Activated T-cell treated with anti-CD3 and anti-CD28 coated beads, Interleukin-2, amount 50 U/mL, for 4 hours (primary cell): ENCODE measurements around the gene CAMK2B. TPM values are rescaled to one million over a fixed set of nuclear protein-coding genes. Genes with fewer than 3 reads are reported as not detected.

Experiments used
- ATAC-seq, 2 donors: fragments of 200-7000 bp; cut with Tn5 transposase; one replicate each; pipeline ENCODE4 v1.10.0; 2021
- DNase-seq: peaks from one replicate; pipeline ENCODE4 v3.0.0-alpha.2; 2020
- H3K27me3 Mint-ChIP-seq: one replicate; pipeline ENCODE4 v1.8.0; 2021; ENCODE audit warnings: low read depth, mixed read lengths
- H3K36me3 Mint-ChIP-seq: one replicate; pipeline ENCODE4 v1.8.0; 2022; ENCODE audit warnings: mixed read lengths; ENCODE audit not compliant: insufficient read depth
- H3K4me1 Mint-ChIP-seq: one replicate; pipeline ENCODE4 v1.8.0; 2021; ENCODE audit warnings: low read depth, mixed read lengths
- H3K4me3 Mint-ChIP-seq: one replicate; pipeline ENCODE4 v1.8.0; 2021; ENCODE audit warnings: mild to moderate bottlenecking, moderate library complexity, mixed read lengths
- H3K9me3 Mint-ChIP-seq: one replicate; pipeline ENCODE4 v1.8.0; 2021; ENCODE audit warnings: mixed read lengths
- total RNA-seq, 3 donors: library from RNA; stranded (reverse); gene quantifications; one replicate each; pipeline ENCODE4 v1.2.1, GENCODE V29; 2021

The CAMK2B gene
- total RNA-seq, 3 donors from 2014 or later, result 0.33 to 1.8 (median 1.6) TPM

DNA sequence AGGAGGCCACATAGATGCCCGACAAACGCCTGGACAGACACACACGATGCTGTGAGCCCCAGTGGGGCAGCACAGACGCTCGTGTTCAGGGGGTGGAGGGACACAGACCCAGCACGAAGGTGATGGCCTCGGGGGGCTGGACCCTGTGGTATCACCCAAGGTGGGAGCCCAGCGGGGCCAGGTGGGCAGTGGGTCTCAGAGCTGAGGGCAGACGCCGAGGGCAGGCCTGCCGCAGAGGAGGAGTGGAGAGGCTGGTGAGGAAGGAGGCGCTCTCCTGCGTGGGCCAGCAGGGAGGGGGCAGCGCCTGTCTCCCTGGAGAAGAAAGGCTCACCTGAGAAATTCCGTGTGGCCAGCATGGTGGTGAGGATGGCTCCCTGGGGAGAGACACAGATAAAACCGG is 85.0 kb downstream of the CAMK2B start:
- no peaks in the 10 kb centered on the region for H3K4me1 Mint-ChIP-seq
- no peak for DNase-seq
- H3K36me3 Mint-ChIP-seq, result no peaks in the 10 kb centered on the region
- ATAC-seq, result no peak
- no peak overlapping the region for H3K4me3 Mint-ChIP-seq
- no peaks in the 10 kb centered on the region for H3K27me3 Mint-ChIP-seq
- H3K9me3 Mint-ChIP-seq, result no peaks in the 10 kb centered on the region

DNA sequence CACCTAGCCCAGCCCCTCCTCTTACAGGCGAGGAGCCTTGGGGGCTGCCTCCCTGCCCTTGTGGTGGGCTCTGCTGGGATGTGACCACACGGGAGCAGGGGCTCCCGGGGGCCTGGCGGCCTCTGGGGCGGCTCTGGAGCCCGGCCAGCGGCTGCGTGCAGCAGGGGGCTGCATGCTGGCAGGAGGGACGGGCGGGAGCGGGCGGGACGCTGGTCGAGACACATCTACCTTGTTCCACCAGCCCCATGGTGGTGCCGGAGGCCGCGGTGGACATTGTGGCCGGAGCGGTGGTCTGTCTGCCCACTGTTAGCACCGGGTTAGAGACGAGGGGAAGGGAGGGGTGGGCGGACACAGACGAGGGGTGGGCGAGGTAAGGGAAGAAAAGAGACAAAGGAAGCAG is 86.0 kb downstream of the CAMK2B start:
- DNase-seq (no peak), ATAC-seq (no peak)
- Mint-ChIP-seq H3K27me3 (no peaks in the 10 kb centered on the region), H3K36me3 (no peaks in the 10 kb centered on the region), H3K4me1 (no peaks in the 10 kb centered on the region), H3K9me3 (no peaks in the 10 kb centered on the region), H3K4me3 (no peak overlapping the region)

DNA sequence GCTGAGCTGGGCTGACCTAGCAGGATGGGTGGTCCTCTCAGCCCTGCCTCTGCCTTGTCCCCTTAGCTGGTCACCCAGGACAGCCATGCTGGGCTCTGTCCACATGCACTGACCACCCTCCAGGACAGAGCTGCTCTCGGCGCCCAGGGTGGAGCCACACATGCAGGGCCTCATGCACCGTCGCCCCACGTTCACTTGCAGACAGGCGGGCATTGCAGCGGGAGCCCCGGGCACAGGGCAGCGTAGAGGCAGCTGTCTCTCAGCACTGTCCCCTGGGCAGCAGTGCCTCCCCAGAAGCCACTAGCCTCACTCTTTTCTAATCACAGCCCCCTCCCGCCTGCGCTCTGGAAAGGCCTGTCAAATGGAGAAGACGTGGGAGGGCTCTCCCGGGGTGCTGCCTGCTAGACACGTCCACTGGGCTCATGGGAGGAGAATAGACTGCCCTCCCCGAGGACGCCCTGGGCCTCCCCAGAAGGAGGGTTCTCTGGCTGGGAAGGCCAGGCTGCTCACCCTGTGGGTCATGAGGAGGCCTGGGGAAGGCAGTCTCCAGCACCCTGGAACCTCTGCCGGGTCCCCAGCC is 87.2 kb downstream of the CAMK2B start:
- ATAC-seq, result no peak
- H3K9me3 Mint-ChIP-seq, result no peaks in the 10 kb centered on the region
- H3K4me3 Mint-ChIP-seq, result no peak overlapping the region
- no peak for DNase-seq
- no peaks in the 10 kb centered on the region for H3K36me3 Mint-ChIP-seq
- H3K4me1 Mint-ChIP-seq, result no peaks in the 10 kb centered on the region
- no peaks in the 10 kb centered on the region for H3K27me3 Mint-ChIP-seq

DNA sequence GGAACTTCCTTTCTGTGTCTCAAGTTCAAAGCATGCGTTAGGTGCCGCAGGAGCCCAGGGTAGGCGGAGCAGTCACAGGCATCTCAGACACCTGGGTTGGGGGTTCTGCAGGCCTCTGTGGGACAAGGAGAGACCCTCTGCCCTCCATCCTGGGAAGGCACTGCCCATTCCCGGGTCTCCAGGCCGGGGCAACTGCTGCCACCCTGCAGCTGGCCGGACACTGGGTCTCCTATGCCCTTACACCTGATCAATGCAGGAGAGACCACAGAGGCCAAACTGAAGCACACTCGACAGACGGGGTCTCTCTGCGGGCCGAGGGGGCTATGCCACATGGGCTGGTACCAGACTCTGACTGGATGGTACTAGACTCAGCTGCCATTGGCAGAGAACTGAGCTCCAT is 87.7 kb downstream of the CAMK2B start:
- no peak for DNase-seq
- ATAC-seq, result no peak
- H3K4me3 Mint-ChIP-seq, result no peak overlapping the region
- H3K27me3 Mint-ChIP-seq, result no peaks in the 10 kb centered on the region
- H3K4me1 Mint-ChIP-seq, result no peaks in the 10 kb centered on the region
- H3K9me3 Mint-ChIP-seq, result no peaks in the 10 kb centered on the region
- H3K36me3 Mint-ChIP-seq, result no peaks in the 10 kb centered on the region

DNA sequence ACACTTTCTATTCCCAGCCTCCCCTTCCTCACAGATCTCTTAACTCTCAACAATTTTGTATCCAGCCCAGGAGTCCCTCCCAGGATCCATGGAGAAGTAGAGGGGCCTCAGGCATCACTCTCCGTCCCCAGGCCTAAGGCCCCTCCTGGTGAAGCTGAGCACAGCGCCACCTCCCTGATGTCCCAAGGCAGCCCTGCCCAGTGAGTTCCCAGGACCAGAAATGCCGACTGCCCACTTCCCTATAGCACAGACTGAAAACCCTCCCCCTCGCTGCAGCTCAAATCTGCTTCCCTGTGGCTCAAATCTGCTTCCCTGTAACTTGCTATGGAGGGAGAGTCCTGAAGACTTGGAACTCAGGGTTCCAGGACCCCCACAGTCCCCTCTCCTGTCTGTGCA is 89.1 kb downstream of the CAMK2B start:
- ATAC-seq (no peak), DNase-seq (no peak)
- no peaks in the 10 kb centered on the region for H3K27me3 Mint-ChIP-seq
- H3K4me3 Mint-ChIP-seq, result no peak overlapping the region
- H3K36me3 Mint-ChIP-seq, result no peaks in the 10 kb centered on the region
- no peaks in the 10 kb centered on the region for H3K9me3 Mint-ChIP-seq
- no peaks in the 10 kb centered on the region for H3K4me1 Mint-ChIP-seq

DNA sequence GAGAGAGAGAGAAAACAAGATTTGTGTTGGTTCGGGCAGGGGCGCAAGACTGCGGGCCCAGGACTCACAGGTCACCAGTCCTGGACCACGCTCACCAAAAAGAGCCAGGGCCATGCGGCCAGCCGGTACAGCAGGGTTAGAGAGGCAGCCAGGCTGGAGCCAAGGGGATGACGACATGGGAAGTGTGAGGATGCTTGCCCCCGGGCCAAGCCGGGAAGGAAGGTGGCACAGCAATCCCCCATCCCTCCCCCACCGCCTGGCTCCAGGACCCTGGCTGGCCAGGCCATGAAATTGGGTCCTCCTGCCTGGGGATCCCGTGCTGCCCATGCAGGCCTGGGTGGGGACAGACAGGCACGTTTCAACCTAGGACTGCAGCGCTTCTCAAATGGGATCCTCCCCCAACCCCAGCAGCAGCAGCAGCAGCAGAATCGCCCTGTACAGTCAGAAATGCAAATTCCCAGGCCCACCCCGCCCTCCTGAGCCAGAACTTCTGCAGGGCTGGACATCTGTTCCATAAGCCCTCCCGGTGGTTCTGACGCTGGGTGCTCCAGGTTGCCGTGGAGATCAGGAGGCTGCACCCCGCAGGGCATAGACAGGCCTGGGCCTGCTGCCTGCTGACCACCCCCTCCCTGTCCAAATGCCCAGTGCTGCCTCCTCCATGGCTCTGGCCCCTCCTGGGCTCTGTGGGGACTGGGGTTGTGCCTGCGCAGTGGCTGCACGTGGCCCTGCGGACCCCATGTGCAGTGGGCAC is 89.6 kb downstream of the CAMK2B start:
- DNase-seq (no peak), ATAC-seq (no peak)
- H3K36me3 Mint-ChIP-seq, result no peaks in the 10 kb centered on the region
- H3K4me1 Mint-ChIP-seq, result no peaks in the 10 kb centered on the region
- no peak overlapping the region for H3K4me3 Mint-ChIP-seq
- H3K27me3 Mint-ChIP-seq, result no peaks in the 10 kb centered on the region
- H3K9me3 Mint-ChIP-seq, result no peaks in the 10 kb centered on the region

DNA sequence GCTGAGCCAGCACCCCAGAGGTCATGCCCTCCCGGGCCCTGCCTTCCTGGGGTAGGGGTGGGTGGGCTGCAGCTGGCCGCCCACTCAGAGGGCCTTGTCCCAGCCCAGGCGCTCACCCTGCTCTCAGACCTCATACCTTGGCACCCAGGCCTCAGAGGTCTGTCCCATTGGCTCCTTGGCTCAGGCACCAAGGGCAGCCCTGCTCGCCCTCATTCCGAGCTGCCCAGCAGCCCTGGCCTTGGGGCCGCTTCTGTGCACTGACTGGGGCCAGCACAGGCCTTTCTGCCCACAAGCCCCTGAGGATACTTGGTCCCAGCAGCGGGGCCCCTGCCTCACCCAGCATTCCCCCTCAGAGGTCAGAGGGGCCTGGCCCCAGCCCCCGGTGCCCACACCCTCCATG is 90.3 kb downstream of the CAMK2B start:
- DNase-seq (no peak), ATAC-seq (no peak)
- no peaks in the 10 kb centered on the region for H3K36me3 Mint-ChIP-seq
- no peaks in the 10 kb centered on the region for H3K27me3 Mint-ChIP-seq
- H3K4me1 Mint-ChIP-seq, result no peaks in the 10 kb centered on the region
- H3K9me3 Mint-ChIP-seq, result no peaks in the 10 kb centered on the region
- no peak overlapping the region for H3K4me3 Mint-ChIP-seq

DNA sequence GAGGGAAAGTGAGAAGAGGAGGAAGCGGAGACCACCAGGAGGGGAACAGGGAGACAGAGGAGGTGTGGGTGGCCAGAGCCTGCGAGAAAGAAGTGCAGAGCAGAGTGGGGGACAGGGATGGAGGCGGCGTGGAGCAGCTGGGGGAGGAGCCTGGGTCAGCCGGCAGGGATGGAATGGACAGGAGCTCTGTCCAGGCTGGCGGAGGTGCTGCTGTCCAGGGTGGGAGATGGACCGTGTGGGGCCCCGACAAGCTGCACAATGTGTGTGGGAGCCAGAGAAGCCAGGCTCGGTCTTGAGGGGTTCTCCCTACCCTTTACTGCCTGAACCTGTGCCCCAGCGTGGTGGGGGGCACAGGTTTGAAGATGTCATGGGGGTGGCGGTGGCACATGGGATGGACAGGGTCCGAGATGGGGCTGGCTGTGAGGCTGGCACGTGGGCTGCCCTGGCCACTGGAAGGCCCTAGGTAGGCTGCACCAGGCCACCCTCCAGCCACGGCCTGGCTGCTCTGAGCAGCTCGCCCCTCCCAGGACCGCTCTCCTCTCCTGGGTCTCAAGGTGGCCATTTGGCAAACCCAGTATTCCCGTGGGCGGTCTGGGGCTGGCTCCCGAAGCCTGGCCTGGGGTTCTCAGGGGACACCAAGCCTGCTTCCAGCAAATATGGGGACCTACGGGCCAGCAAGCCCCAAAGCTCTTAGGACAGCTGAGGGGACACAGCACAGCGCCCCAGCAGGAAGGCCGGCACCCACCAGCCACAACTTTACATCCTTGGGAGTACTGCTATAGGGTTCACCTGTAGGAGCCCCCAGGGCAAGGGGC is 92.3 kb downstream of the CAMK2B start:
- H3K27me3 Mint-ChIP-seq, result no peaks in the 10 kb centered on the region
- H3K9me3 Mint-ChIP-seq, result no peaks in the 10 kb centered on the region
- no peak overlapping the region for H3K4me3 Mint-ChIP-seq
- H3K4me1 Mint-ChIP-seq, result no peaks in the 10 kb centered on the region
- DNase-seq (no peak), ATAC-seq (no peak)
- H3K36me3 Mint-ChIP-seq, result no peaks in the 10 kb centered on the region

DNA sequence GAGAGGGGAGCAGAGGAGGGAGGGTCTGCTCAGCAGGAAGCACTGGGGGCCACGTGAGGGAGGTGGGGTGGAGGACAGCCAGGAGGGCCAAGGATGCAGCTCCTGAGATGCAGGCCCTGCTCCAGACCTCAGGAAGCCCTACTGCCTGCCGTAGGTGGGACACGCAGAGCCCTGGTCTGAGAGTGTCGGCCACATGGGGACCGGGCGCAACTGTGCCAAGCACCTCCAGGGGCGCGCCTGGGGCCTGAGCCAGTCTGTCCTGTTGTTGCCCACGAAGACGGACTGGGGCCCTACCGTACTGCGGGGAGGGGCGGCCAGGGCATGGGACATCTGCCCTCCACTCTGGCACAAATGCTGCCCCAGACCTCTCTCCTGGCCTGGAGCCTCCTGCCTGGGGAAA is 93.0 kb downstream of the CAMK2B start:
- Mint-ChIP-seq H3K4me3 (no peak overlapping the region), H3K9me3 (no peaks in the 10 kb centered on the region), H3K4me1 (no peaks in the 10 kb centered on the region), H3K27me3 (no peaks in the 10 kb centered on the region), H3K36me3 (no peaks in the 10 kb centered on the region)
- no peak for DNase-seq
- no peak for ATAC-seq

DNA sequence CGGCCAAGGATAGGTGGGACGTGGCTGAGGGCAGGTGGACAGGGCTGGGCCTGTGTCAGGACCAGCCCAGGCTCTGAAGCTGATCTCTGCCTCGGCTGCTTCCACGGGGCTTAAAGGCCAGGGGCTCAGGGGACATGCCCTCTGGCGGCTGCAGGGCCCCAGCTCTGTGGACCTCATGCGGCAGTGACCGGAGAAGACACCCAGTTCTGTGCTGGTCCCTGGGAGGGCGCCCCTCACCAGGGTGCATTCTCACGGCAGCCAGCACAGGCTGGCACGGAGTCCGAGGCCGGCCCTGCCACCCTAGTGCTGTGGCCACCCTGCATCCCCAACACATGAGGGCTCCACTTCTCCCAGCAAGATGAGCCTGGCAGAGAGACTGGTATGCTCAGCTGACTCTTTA is 94.3 kb downstream of the CAMK2B start:
- DNase-seq (no peak), ATAC-seq (peak in 1 of 2 donors; percentile 9)
- no peaks in the 10 kb centered on the region for H3K4me1 Mint-ChIP-seq
- H3K9me3 Mint-ChIP-seq, result no peaks in the 10 kb centered on the region
- H3K27me3 Mint-ChIP-seq, result peaks cover 2% of the 10 kb centered on the region
- no peaks in the 10 kb centered on the region for H3K36me3 Mint-ChIP-seq
- no peak overlapping the region for H3K4me3 Mint-ChIP-seq

DNA sequence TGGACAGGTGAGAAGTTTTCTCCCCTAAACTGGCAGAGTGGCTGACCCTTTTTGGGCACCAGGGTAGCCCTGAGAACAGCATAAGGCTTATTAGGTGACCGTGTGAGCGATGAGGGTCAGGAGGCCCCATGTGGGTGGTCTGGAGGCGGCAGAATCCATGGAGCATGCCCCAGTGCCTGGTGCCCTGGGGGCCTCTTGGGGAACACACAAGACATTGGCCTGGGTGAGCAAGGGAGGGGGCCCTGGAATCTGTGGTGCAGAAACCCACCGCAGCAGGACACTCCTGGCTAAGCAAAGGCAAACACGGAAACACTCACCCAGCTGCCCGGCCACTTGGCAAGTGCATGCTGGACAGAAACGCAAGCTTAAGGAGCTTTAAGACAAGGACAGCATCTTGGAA is 95.1 kb downstream of the CAMK2B start:
- Mint-ChIP-seq H3K27me3 (peaks cover 5% of the 10 kb centered on the region), H3K4me3 (no peak overlapping the region), H3K9me3 (no peaks in the 10 kb centered on the region), H3K4me1 (no peaks in the 10 kb centered on the region), H3K36me3 (no peaks in the 10 kb centered on the region)
- ATAC-seq, result no peak
- DNase-seq, result no peak

DNA sequence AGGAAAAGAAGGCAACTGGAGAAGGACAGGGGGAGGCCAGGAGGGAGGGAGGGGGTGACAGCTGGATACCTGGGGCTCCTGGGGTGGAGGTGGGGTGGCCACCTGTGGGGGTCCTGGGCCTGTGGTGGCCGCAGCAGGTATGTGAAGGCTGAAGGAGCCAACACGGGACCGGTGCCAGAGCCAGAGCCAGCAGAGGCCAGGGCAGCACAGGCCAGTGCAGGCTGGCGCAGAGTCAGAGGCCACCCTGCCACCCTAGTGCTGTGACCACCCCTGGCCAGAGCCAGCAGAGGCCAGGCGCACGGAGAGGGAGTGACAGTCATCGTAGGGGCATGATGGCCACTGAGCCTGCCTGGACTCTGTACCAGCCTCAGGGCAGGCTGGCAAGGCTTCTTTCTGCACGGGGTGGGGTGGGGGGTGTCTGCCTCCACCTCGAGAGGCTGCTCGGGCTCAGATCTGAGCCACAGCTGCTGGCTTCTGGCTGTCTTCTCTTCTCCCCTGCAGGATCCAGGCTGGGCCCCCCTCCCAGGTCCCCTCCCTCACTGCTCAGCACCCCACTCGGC is 95.8 kb downstream of the CAMK2B start:
- Mint-ChIP-seq H3K36me3 (no peaks in the 10 kb centered on the region), H3K9me3 (no peaks in the 10 kb centered on the region), H3K4me1 (no peaks in the 10 kb centered on the region), H3K27me3 (peaks cover 5% of the 10 kb centered on the region), H3K4me3 (no peak overlapping the region)
- DNase-seq, result no peak
- ATAC-seq, result no peak

DNA sequence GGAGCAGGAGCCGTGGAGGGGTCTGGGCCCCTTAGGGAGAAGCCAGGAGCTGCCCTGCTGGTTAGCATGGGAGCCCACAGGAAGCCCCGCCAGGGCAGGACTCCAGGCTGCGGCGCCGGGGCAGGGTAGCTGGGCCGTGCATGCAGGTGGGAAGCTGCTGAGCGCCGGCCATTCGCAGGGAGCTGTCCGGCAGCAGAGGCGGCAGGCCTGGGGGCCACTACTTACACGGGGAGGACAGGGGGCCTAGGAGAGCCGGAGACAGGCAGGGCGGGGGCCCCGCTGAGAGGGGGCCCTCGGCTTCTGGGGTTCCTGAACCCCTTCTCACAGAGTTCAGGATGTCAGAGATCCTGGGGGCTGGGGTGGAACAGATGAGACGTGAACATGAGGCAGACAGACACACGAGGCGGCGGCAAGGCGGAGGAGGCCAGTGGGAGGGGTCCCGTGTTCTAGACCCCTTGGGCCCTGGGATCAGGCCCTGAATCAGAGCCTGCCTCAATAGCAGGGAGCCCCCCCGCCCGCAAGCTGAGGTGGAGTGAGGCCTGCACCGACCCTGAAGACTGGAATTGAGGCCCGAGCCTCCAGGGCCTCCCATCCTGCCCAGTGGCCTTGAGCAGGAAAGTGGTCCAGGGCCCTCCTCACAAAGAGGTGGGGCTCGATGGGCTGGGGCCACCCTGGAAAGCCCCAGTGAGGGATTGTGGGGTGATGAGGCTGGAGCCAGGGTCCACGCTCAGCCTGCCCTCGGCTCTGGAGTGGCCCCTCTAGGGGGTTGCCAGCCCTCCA is 96.6 kb downstream of the CAMK2B start:
- DNase-seq, result no peak
- no peak overlapping the region for H3K4me3 Mint-ChIP-seq
- no peaks in the 10 kb centered on the region for H3K9me3 Mint-ChIP-seq
- peaks cover 5% of the 10 kb centered on the region for H3K27me3 Mint-ChIP-seq
- ATAC-seq, result no peak
- no peaks in the 10 kb centered on the region for H3K4me1 Mint-ChIP-seq
- H3K36me3 Mint-ChIP-seq, result no peaks in the 10 kb centered on the region

DNA sequence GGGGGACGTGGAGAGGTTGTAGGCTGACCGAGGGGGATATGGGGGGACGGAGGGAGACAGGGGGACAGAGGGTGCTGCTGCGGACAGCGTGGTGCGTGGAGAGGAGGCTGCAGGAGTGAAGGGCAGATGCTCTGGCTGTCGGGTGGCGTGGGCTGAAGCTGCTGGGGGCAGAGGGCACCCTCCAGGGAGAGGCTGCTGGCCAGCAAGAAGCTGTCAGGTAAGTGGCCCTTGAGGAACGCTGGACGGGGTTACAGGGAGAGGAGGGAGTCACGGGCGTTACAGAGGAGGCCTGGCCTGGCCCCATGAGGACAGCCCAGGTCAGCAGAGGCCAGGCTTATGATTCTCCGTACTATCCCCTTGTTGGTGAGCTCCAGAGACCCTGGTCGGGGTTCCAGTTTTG is 97.5 kb downstream of the CAMK2B start:
- H3K4me3 Mint-ChIP-seq, result no peak overlapping the region
- ATAC-seq (no peak), DNase-seq (no peak)
- no peaks in the 10 kb centered on the region for H3K4me1 Mint-ChIP-seq
- no peaks in the 10 kb centered on the region for H3K36me3 Mint-ChIP-seq
- no peaks in the 10 kb centered on the region for H3K9me3 Mint-ChIP-seq
- H3K27me3 Mint-ChIP-seq, result peaks cover 5% of the 10 kb centered on the region
